Natural killer cell (primary cell): ENCODE measurements around the gene CXCR3. TPM values are rescaled to one million over a fixed set of nuclear protein-coding genes. Genes with fewer than 3 reads are reported as not detected.

Experiments
- ATAC-seq, 3 donors: fragments of 150-1000 bp in 2 of 3; fragments of 200-7000 bp in 1 of 3; cut with Tn5 transposase; 1 replicate in 1 of 3; 2 replicates in 2 of 3; pipeline ENCODE4 v1.10.0; 2021; ENCODE audit warnings: mild to moderate bottlenecking in 2 of 3, moderate library complexity in 2 of 3
- DNase-seq, 2 donors: peaks; one replicate each; pipeline versions ENCODE4 v3.0.0 to v3.0.0-alpha.2; 2013 to 2021; ENCODE audit warnings: mixed read lengths in 1 of 2
- H3K27ac ChIP-seq: one replicate; pipeline ENCODE4 v1.5.1; 2013; ENCODE audit warnings: mild to moderate bottlenecking, low read length
- H3K27me3 ChIP-seq: one replicate; pipeline ENCODE4 v1.6.1; 2013; ENCODE audit warnings: low read length; ENCODE audit not compliant: control insufficient read depth, insufficient read depth
- H3K36me3 ChIP-seq: one replicate; pipeline ENCODE4 v1.6.1; 2013; ENCODE audit warnings: low read length; ENCODE audit not compliant: control insufficient read depth, insufficient read depth
- H3K4me1 ChIP-seq: one replicate; pipeline ENCODE4 v1.6.1; 2013; ENCODE audit warnings: low read length; ENCODE audit not compliant: control insufficient read depth, insufficient read depth
- H3K4me3 ChIP-seq: one replicate; pipeline ENCODE4 v1.5.1; 2013; ENCODE audit warnings: low read length
- H3K9me3 ChIP-seq: one replicate; pipeline ENCODE4 v1.6.1; 2013; ENCODE audit warnings: low read length; ENCODE audit not compliant: control insufficient read depth, insufficient read depth
- H3K27ac Mint-ChIP-seq, 2 donors: one replicate each; pipeline ENCODE4 v1.8.0; 2022; ENCODE audit warnings: mild to moderate bottlenecking in 2 of 2, mixed read lengths in 2 of 2, moderate library complexity in 1 of 2
- H3K27me3 Mint-ChIP-seq, 2 donors: one replicate each; pipeline ENCODE4 v1.8.0; 2022; ENCODE audit warnings: low read depth in 2 of 2, mixed read lengths in 2 of 2
- H3K36me3 Mint-ChIP-seq: one replicate; pipeline ENCODE4 v1.8.0; 2022; ENCODE audit warnings: mixed read lengths
- H3K4me1 Mint-ChIP-seq, 2 donors: one replicate each; pipeline ENCODE4 v1.8.0; 2022; ENCODE audit warnings: mixed read lengths in 2 of 2
- H3K4me3 Mint-ChIP-seq: one replicate; pipeline ENCODE4 v1.8.0; 2022; ENCODE audit warnings: mild to moderate bottlenecking, moderate library complexity, mixed read lengths
- H3K9me3 Mint-ChIP-seq, 2 donors: one replicate each; pipeline ENCODE4 v1.8.0; 2022; ENCODE audit warnings: mixed read lengths in 2 of 2
- CTCF ChIP-seq: fragments of 200-600 bp; IDR thresholded peaks from one replicate; pipeline ENCODE4 v1.8.0; 2022; ENCODE audit warnings: antibody characterized with exemption
- WGBS: methylation state at CpG from one replicate; pipeline ENCODE4 v1.1.7; 2013; ENCODE audit warnings: missing lambda C conversion rate; ENCODE audit not compliant: insufficient coverage; 5-methylcytosine and 5-hydroxymethylcytosine counted together
- intact Hi-C: fragments of 100-400 bp; cut with micrococcal nuclease; formaldehyde crosslinking; loops from one replicate; pipeline ENCODE4 v1.14.2; 2022
- total RNA-seq, 4 donors: library from RNA; stranded (reverse); fragments of 120-200 nt in 1 of 4; gene quantifications; one replicate each; pipeline versions ENCODE4 v1.2.3 to v1.2.4, GENCODE V29; 2013 to 2022

The CXCR3 gene
- total RNA-seq, 3 donors from 2014 or later (not counting 1 experiment from before 2014, with no cell fraction given): 8.7 to 15.9 (median 13.7) TPM

- Histone ChIP-seq H3K27ac (no peak overlapping the region), H3K36me3 (no peaks in the 10 kb centered on the region), H3K4me1 (peaks cover 40% of the 10 kb centered on the region), H3K27me3 (no peaks in the 10 kb centered on the region), H3K9me3 (no peaks in the 10 kb centered on the region), H3K4me3 (no peak overlapping the region)
- Mint-ChIP-seq H3K36me3 (no peaks in the 10 kb centered on the region), H3K4me3 (no peak overlapping the region), H3K27ac (no peak overlapping the region), H3K4me1 (peaks cover 27 to 35% of the 10 kb centered on the region in 2 donors), H3K27me3 (no peaks in the 10 kb centered on the region), H3K9me3 (no peaks in the 10 kb centered on the region)
- intact Hi-C loops: no loop called here
- no peak for DNase-seq
- 96% methylated on average over 6 of the region's 6 CpGs for WGBS
- no peak for ATAC-seq
- TF ChIP-seq CTCF: no peak
Observed at GRCh38 chrX:71626576-71626975, 8.3 kb upstream of the CXCR3 start.

GRCh38 chrX:71625471-71625870 is 7.2 kb upstream of the CXCR3 start:
- no peaks in the 10 kb centered on the region for H3K27me3 ChIP-seq
- Mint-ChIP-seq H3K4me3 (peak overlapping the region; percentile 22), H3K9me3 (no peaks in the 10 kb centered on the region), H3K36me3 (no peaks in the 10 kb centered on the region), H3K27me3 (no peaks in the 10 kb centered on the region), H3K27ac (no peak overlapping the region), H3K4me1 (peaks cover 29 to 42% of the 10 kb centered on the region in 2 donors)
- DNase-seq: no peak
- H3K9me3 ChIP-seq: no peaks in the 10 kb centered on the region
- no peaks in the 10 kb centered on the region for H3K36me3 ChIP-seq
- H3K4me3 ChIP-seq: no peak overlapping the region
- intact Hi-C loops: no loop called here
- no peak for ATAC-seq
- peaks cover 50% of the 10 kb centered on the region for H3K4me1 ChIP-seq
- WGBS: 96% methylated on average over 3 of the region's 5 CpGs
- TF ChIP-seq CTCF: no peak
- no peak overlapping the region for H3K27ac ChIP-seq

- Histone ChIP-seq H3K27ac (peak overlapping the region; percentile 95), H3K4me1 (peaks cover 64% of the 10 kb centered on the region), H3K9me3 (no peaks in the 10 kb centered on the region), H3K27me3 (no peaks in the 10 kb centered on the region), H3K4me3 (no peak overlapping the region), H3K36me3 (no peaks in the 10 kb centered on the region)
- Mint-ChIP-seq H3K9me3 (no peaks in the 10 kb centered on the region), H3K36me3 (no peaks in the 10 kb centered on the region), H3K27ac (peak overlapping the region; percentile 91 to 93), H3K27me3 (no peaks in the 10 kb centered on the region), H3K4me3 (peak overlapping the region; percentile 83), H3K4me1 (peaks cover 44 to 59% of the 10 kb centered on the region in 2 donors)
- peak; percentile 28 to 66 for DNase-seq
- no peak for TF ChIP-seq CTCF
- peak; percentile 51 to 67 (median 64) for ATAC-seq
- intact Hi-C loops: loop anchor here (2.0 to 5.0 kb wide), 3 partner anchors 17 to 479 kb away; no protein-coding TSS in a partner anchor
- WGBS: 89% methylated on average over 3 of the region's 3 CpGs
Observed at GRCh38 chrX:71623714-71624113, 5.4 kb upstream of the CXCR3 start.
